GM12878 (cell line): Measurements from ENCODE around the gene SRRM2. TPM values are rescaled to one million over a fixed set of nuclear protein-coding genes. Genes with fewer than 3 reads are reported as not detected.

Experiments
- ATAC-seq: fragments of 200-7000 bp; cut with Tn5 transposase; 3 replicates; pipeline ENCODE4 v1.9.1; 2020; ENCODE audit warnings: mild to moderate bottlenecking, moderate library complexity
- BruUV-seq: library from RNA; stranded (reverse); fragments of 400-500 nt; replicated peaks from 2 replicates; lab custom pipeline; 2021; lab: Mats Ljungman, UMichigan
- CTCF ChIA-PET: fragments of 300-600 bp; sonication (Branson Sonifier 250); formaldehyde crosslinking; extraction: SDS; loops from one replicate; lab custom pipeline; 2021; ENCODE audit warnings: inconsistent platforms; lab: Yijun Ruan, JAX
- POLR2A ChIA-PET: fragments of 350-600 bp; formaldehyde crosslinking; extraction: SDS; loops from one replicate; lab custom pipeline; 2021; ENCODE audit warnings: inconsistent platforms; lab: Charles Lee
- RAD21 ChIA-PET: fragments of 300-600 bp; sonication (Branson Sonifier 250); formaldehyde crosslinking; loops from one replicate; lab custom pipeline; 2023; ENCODE audit warnings: antibody characterized with exemption; ENCODE audit not compliant: unreplicated experiment; lab: Charles Lee
- SMC1A ChIA-PET: fragments of 300-600 bp; sonication (Branson Sonifier 250); formaldehyde crosslinking; loops from one replicate; lab custom pipeline; 2023; ENCODE audit not compliant: unreplicated experiment, uncharacterized antibody; lab: Charles Lee
- DNase-seq: peaks from one replicate; pipeline ENCODE4 v3.0.0-alpha.2; 2011; ENCODE audit warnings: low read depth, low spot score
- FAIRE-seq: peaks from 3 replicates; lab custom pipeline; 2011; peaks lifted over from hg19 to GRCh38; lab: Jason Lieb, UNC
- H2AFZ ChIP-seq: 2 replicates; pipeline ENCODE4 v1.6.0; 2011; ENCODE audit warnings: low read depth, low read length, control low read depth; ENCODE audit not compliant: control insufficient read depth
- H3K27ac ChIP-seq: 2 replicates; pipeline ENCODE4 v1.5.1; 2011; ENCODE audit warnings: control low read depth; ENCODE audit not compliant: control insufficient read depth, insufficient read depth
- H3K27me3 ChIP-seq, 2 experiments: replicated peaks in 1 of 2; 2 replicates each; pipeline versions ENCODE4 v1.6.0 to v1.6.1; 2011; ENCODE audit warnings: low read length in 1 of 2; ENCODE audit not compliant: control insufficient read depth in 2 of 2, insufficient read depth in 2 of 2
- H3K36me3 ChIP-seq, 2 experiments: 2 replicates each; pipeline ENCODE4 v1.5.1; 2011; ENCODE audit warnings: low read length in 1 of 2; ENCODE audit not compliant: control insufficient read depth in 2 of 2, insufficient read depth in 2 of 2
- H3K4me1 ChIP-seq: 2 replicates; pipeline ENCODE4 v1.6.1; 2011; ENCODE audit warnings: mild to moderate bottlenecking, low read length, moderate library complexity, mixed read lengths; ENCODE audit not compliant: control insufficient read depth, insufficient read depth
- H3K4me2 ChIP-seq: 2 replicates; pipeline ENCODE4 v1.6.0; 2011; ENCODE audit warnings: control low read depth; ENCODE audit not compliant: control insufficient read depth, insufficient read depth
- H3K4me3 ChIP-seq: fragments of 200-600 bp; sonication (generic); 2 replicates; pipeline ENCODE4 v1.5.1; 2016
- H3K79me2 ChIP-seq: 2 replicates; pipeline ENCODE4 v1.6.0; 2011; ENCODE audit warnings: low read length; ENCODE audit not compliant: control insufficient read depth, insufficient read depth
- H3K9ac ChIP-seq: 2 replicates; pipeline ENCODE4 v1.8.0; 2011; ENCODE audit warnings: low read length, control low read depth, mixed read lengths; ENCODE audit not compliant: control insufficient read depth, insufficient read depth
- H3K9me3 ChIP-seq: replicated peaks from 3 replicates; pipeline ENCODE4 v1.5.1; 2011; ENCODE audit warnings: mild to moderate bottlenecking, low read length; ENCODE audit not compliant: control insufficient read depth, insufficient read depth
- H4K20me1 ChIP-seq: 2 replicates; pipeline ENCODE4 v1.6.0; 2011; ENCODE audit not compliant: control insufficient read depth, insufficient read depth
- E2F8 ChIP-seq: fragments of 450-650 bp; IDR thresholded peaks from 2 replicates; pipeline ENCODE4 v1.6.1; 2018; ENCODE audit warnings: mild to moderate bottlenecking, low read depth, moderate library complexity; ENCODE audit not compliant: partially characterized antibody
- EZH2 ChIP-seq: IDR thresholded peaks from 2 replicates; pipeline ENCODE4 v1.6.1; 2012; ENCODE audit warnings: low read depth, mild to moderate bottlenecking, control low read depth, inconsistent platforms, low read length, borderline replicate concordance; ENCODE audit not compliant: control insufficient read depth
- IKZF2 ChIP-seq, 2 experiments: fragments of 450-650 bp; IDR thresholded peaks; 2 replicates each; pipeline ENCODE4 v1.6.1; 2017; ENCODE audit warnings: mild to moderate bottlenecking in 2 of 2, moderate library complexity in 2 of 2
- MLLT1 ChIP-seq: fragments of 450-650 bp; IDR thresholded peaks from 2 replicates; pipeline ENCODE4 v1.6.1; 2016; ENCODE audit warnings: mild to moderate bottlenecking
- POLR2AphosphoS5 ChIP-seq: IDR thresholded peaks from 2 replicates; pipeline ENCODE4 v1.6.1; 2011; ENCODE audit warnings: mild to moderate bottlenecking, low read length, inconsistent platforms
- TAF1 ChIP-seq: IDR thresholded peaks from 2 replicates; pipeline ENCODE4 v1.6.1; 2011; ENCODE audit warnings: mild to moderate bottlenecking, low read depth, low read length, borderline replicate concordance
- ZBTB11 ChIP-seq: fragments of 450-650 bp; formaldehyde crosslinking; IDR thresholded peaks from 2 replicates; pipeline ENCODE4 v1.5.0; 2022; ENCODE audit warnings: mild to moderate bottlenecking, missing genetic modification characterization
- ZBTB40 ChIP-seq: fragments of 450-650 bp; IDR thresholded peaks from 2 replicates; pipeline ENCODE4 v1.6.1; 2016; ENCODE audit warnings: mild to moderate bottlenecking, moderate library complexity, borderline replicate concordance
- WGBS: methylation state at CpG from one replicate; pipeline ENCODE4 v1.1.6; 2016; ENCODE audit warnings: low lambda C conversion rate; ENCODE audit not compliant: insufficient replicate concordance, insufficient coverage; ENCODE audit errors: missing lambda C conversion rate; 5-methylcytosine and 5-hydroxymethylcytosine counted together
- in situ Hi-C: fragments of 300-500 bp; cut with MboI; formaldehyde crosslinking; loops from 9 replicates; pipeline ENCODE4 v1.14.3; 2018; ENCODE audit warnings: mixed read lengths
- intact Hi-C: fragments of 100-400 bp; cut with micrococcal nuclease; formaldehyde crosslinking; loops from one replicate; pipeline ENCODE4 v1.14.2; 2022; ENCODE audit not compliant: unreplicated experiment
- polyA plus RNA-seq, 11 experiments: library from polyadenylated mRNA; depleted of rRNA in 4 of 11; unstranded in 6 of 11; stranded (reverse) in 5 of 11; fragments of >200 nt; fragmentation: Nextera tagmentation in 4 of 11; fragmentation: Illumina TruSeq in 1 of 11; extraction: Ambion mirVana in 4 of 11; extraction: Trizol in 1 of 11; gene quantifications; 1 replicate in 1 of 11; 2 replicates in 10 of 11; pipeline versions ENCODE4 v1.2.1 to v1.2.3, GENCODE V29; 2011 to 2016; ENCODE audit warnings: inconsistent platforms in 2 of 11, missing spikeins in 2 of 11, low read depth in 1 of 11
- total RNA-seq, 4 experiments: library from RNA; depleted of rRNA in 3 of 4; stranded (reverse); fragments of >200 nt in 3 of 4; fragmentation: Illumina TruSeq in 1 of 4; extraction: Trizol in 1 of 4; gene quantifications; 2 replicates each; pipeline versions ENCODE4 v1.2.1 to v1.2.3, GENCODE V29; 2013 to 2021

The SRRM2 gene
- total and polyA plus RNA-seq, 10 of the 15 experiments (the other 5 are each of a cell fraction or from before 2014, with no cell fraction given), result 30.1 to 502 (median 196) TPM

- H3K4me3 ChIP-seq, result no peak overlapping the region
- no peak for DNase-seq
- peaks cover 23% of the 10 kb centered on the region for H3K79me2 ChIP-seq
- CTCF ChIA-PET, result no interaction called here
- H3K4me1 ChIP-seq, result no peaks in the 10 kb centered on the region
- in situ Hi-C loops, result no loop called here
- POLR2A ChIA-PET, result interaction anchor here (0.6 kb wide), 1 partner anchor 314 kb away, joined by 5 read pairs; no protein-coding TSS in a partner anchor
- 94% methylated on average over 9 of the region's 9 CpGs for WGBS
- no TSS peak for BruUV-seq
- H3K27ac ChIP-seq, result no peak overlapping the region
- no peaks in the 10 kb centered on the region for H3K27me3 ChIP-seq
- no peak for FAIRE-seq
- RAD21 ChIA-PET, result no interaction called here
- H3K4me2 ChIP-seq, result no peak overlapping the region
- H3K9me3 ChIP-seq, result peaks cover 2% of the 10 kb centered on the region; the same call in 1 of the 3 replicates
- peaks cover 2% of the 10 kb centered on the region for H4K20me1 ChIP-seq
- H3K9ac ChIP-seq, result no peak overlapping the region
- TF ChIP-seq ZBTB40, result no peak
- TF ChIP-seq EZH2, result no peak
- no peak for TF ChIP-seq E2F8
- no peak for TF ChIP-seq IKZF2 (IDR thresholded peaks at IDR 0.05)
- peak; percentile 11; the same call in 1 of the 2 replicates for TF ChIP-seq POLR2AphosphoS5
- TF ChIP-seq TAF1, result no peak
- TF ChIP-seq MLLT1, result no peak
- no peak for TF ChIP-seq ZBTB11 (CRISPR knock-in tag)
- intact Hi-C loops, result no loop called here
- no peak for ATAC-seq
- no peak overlapping the region for H2AFZ ChIP-seq
- SMC1A ChIA-PET, result no interaction called here
- H3K36me3 ChIP-seq, result peaks cover 77 to 84% of the 10 kb centered on the region in 2 experiments
These were observed 12.3 kb downstream of the SRRM2 start for GRCh38 chr16:2764718-2765117.
